Gastroesophageal sphincter (tissue), 4 donors: Measurements from ENCODE around the gene BTBD9. TPM values are rescaled to one million over a fixed set of nuclear protein-coding genes. Genes with fewer than 3 reads are reported as not detected.

Source experiments
- ATAC-seq: fragments of 150-250 bp; one replicate; pipeline ENCODE4 v1.9.1; 2016; ENCODE audit warnings: mild to moderate bottlenecking, moderate library complexity
- H3K27ac ChIP-seq, 4 donors: fragments of 200-600 bp; sonication (generic) in 3 of 4; 1 replicate in 3 of 4; 2 replicates in 1 of 4; pipeline ENCODE4 v1.5.1; 2016 to 2019
- H3K27me3 ChIP-seq: fragments of 200-600 bp; sonication (generic); one replicate; pipeline ENCODE4 v1.5.1; 2019
- H3K36me3 ChIP-seq, 2 donors: fragments of 200-600 bp; sonication (generic); one replicate each; pipeline ENCODE4 v1.5.1; 2019; ENCODE audit warnings: control low read depth in 1 of 2
- H3K4me1 ChIP-seq, 3 donors: fragments of 200-600 bp; sonication (generic); 1 replicate in 2 of 3; 2 replicates in 1 of 3; pipeline ENCODE4 v1.5.1; 2016 to 2019; ENCODE audit warnings: control low read depth in 2 of 3
- H3K4me3 ChIP-seq, 2 donors: fragments of 200-600 bp; sonication (generic); one replicate each; pipeline ENCODE4 v1.5.1; 2019; ENCODE audit warnings: mild to moderate bottlenecking in 1 of 2, moderate library complexity in 1 of 2
- H3K9me3 ChIP-seq, 3 donors: fragments of 200-600 bp; sonication (generic); one replicate each; pipeline ENCODE4 v1.5.1; 2017 to 2019; ENCODE audit warnings: control low read depth in 2 of 3
- EP300 ChIP-seq: sonication (generic); formaldehyde crosslinking; IDR thresholded peaks from one replicate; pipeline ENCODE4 v1.6.1; 2017; ENCODE audit warnings: antibody characterized with exemption, mild to moderate bottlenecking
- POLR2A ChIP-seq, 2 donors: fragments of 450-650 bp; IDR thresholded peaks; one replicate each; pipeline ENCODE4 v1.6.1; 2017; ENCODE audit warnings: antibody characterized with exemption in 2 of 2, mild to moderate bottlenecking in 2 of 2, moderate library complexity in 1 of 2
- POLR2AphosphoS5 ChIP-seq: sonication (generic); formaldehyde crosslinking; IDR thresholded peaks from one replicate; pipeline ENCODE4 v1.6.1; 2017; ENCODE audit warnings: antibody characterized with exemption
- WGBS, 2 donors: methylation state at CpG; one replicate each; pipeline ENCODE4 v1.1.5; 2018; ENCODE audit warnings: low coverage in 1 of 2; 5-methylcytosine and 5-hydroxymethylcytosine counted together
- total RNA-seq, 4 donors: library from RNA; depleted of rRNA; stranded (reverse); fragments of >200 nt; gene quantifications; one replicate each; pipeline ENCODE4 v1.1.0, GENCODE V29; 2016
- TF ChIP-seq, protein P1 (sequence below), 4 experiments: fragments of 200-600 bp in 2 of 4; fragments of 450-650 bp in 2 of 4; sonication (generic) in 1 of 4; IDR thresholded peaks; one replicate each; pipeline ENCODE4 v1.5.1; 2017 to 2019; ENCODE audit warnings: antibody characterized with exemption in 4 of 4, mild to moderate bottlenecking in 2 of 4, moderate library complexity in 2 of 4

Gene BTBD9
- total RNA-seq, 4 donors from 2014 or later = 11.3 to 18.9 (median 13.8) TPM

DNA sequence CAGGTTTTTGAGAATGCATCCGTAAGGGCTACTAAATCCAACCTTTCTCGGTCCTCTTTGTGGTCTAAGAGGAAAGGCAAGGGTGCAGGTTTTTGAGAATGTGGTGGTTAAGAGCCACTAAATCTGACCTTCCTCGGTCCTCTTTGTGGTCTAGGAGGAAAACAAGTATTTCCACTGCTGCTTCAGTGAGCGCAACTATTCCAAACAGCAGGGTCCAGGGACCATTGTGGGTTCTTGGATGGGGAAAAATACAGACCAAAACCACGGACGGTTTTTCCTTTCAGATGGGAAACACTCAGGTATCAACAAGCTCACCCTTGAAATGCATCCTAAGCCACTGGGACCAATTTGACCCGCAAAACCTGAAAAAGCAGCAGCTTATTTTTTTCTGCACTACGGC is 21.9 kb downstream of the BTBD9 start:
- TF ChIP-seq POLR2AphosphoS5 (no peak), POLR2A (IDR thresholded peaks at IDR 0.05) (no peak), EP300 (no peak)
- TF ChIP-seq, protein P1, sequence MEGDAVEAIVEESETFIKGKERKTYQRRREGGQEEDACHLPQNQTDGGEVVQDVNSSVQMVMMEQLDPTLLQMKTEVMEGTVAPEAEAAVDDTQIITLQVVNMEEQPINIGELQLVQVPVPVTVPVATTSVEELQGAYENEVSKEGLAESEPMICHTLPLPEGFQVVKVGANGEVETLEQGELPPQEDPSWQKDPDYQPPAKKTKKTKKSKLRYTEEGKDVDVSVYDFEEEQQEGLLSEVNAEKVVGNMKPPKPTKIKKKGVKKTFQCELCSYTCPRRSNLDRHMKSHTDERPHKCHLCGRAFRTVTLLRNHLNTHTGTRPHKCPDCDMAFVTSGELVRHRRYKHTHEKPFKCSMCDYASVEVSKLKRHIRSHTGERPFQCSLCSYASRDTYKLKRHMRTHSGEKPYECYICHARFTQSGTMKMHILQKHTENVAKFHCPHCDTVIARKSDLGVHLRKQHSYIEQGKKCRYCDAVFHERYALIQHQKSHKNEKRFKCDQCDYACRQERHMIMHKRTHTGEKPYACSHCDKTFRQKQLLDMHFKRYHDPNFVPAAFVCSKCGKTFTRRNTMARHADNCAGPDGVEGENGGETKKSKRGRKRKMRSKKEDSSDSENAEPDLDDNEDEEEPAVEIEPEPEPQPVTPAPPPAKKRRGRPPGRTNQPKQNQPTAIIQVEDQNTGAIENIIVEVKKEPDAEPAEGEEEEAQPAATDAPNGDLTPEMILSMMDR (IDR thresholded peaks at IDR 0.05) = no peak

DNA sequence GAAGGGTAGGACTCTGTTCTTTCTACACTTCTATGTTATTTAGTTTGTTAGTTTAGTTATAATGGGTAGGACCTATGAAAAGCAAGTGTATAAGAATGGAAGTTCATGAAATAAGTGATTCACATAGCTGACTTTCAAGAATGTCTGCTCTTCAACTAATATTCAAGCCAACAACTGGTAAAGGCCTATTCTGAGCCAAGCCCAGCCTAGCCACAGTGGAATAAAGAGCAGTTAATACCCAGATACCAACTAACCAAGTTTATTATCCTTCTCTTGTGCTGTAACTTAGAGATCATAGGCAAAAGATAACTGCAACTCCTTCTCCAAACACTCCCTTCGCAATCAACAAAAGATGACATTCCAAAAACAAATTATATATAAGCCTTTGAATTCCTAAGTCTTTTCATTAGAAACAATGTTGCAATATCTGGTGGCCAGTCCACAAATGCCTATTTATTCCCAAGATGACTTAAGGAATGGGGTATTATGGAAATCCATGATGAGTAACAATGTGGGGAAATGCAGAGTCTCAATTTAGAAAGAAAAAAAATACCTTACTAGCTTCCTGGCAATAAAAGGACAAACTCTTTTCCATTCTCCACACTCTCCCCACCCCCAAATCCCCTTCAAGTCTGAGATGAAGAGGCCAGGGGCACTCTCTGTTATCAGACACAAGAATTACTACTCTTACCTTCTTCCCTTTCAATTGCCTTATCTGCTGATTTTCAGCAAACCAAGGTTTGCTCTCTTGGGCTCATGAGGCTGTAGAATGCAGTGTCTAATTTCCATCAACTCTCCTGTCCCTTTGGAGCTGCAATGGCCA is 27.4 kb downstream of the BTBD9 start:
- TF ChIP-seq POLR2A (IDR thresholded peaks at IDR 0.05) (no peak), POLR2AphosphoS5 (peak; percentile 41)
- ATAC-seq = no peak

More for the DNA sequence above, 21.9 kb downstream of the BTBD9 start:
- Histone ChIP-seq H3K27me3 (no peaks in the 10 kb centered on the region), H3K9me3 (no peaks in the 10 kb centered on the region), H3K27ac (no peak overlapping the region), H3K4me3 (no peak overlapping the region), H3K36me3 (no peaks in the 10 kb centered on the region), H3K4me1 (peaks cover 0 to under 1% (median 0%) of the 10 kb centered on the region in 3 donors)
- no peak for ATAC-seq
- WGBS, 2 donors = 95 to 100% methylated on average over 4 to 8 of the region's 8 CpGs

GRCh38 chr6:38610050-38610625 is 29.6 kb downstream of the BTBD9 start:
- Histone ChIP-seq H3K27ac (no peak overlapping the region), H3K4me3 (no peak overlapping the region), H3K4me1 (peaks cover 0 to 30% (median 0%) of the 10 kb centered on the region in 3 donors), H3K27me3 (no peaks in the 10 kb centered on the region), H3K36me3 (no peaks in the 10 kb centered on the region), H3K9me3 (no peaks in the 10 kb centered on the region)
- 11 to 47% methylated on average over 2 to 6 of the region's 6 CpGs for WGBS, 2 donors
- ATAC-seq = no peak
- TF ChIP-seq, protein P1 (IDR thresholded peaks at IDR 0.05) = no peak
- TF ChIP-seq POLR2A (IDR thresholded peaks at IDR 0.05) (no peak), POLR2AphosphoS5 (no peak), EP300 (no peak)

More for the DNA sequence above, 27.4 kb downstream of the BTBD9 start:
- H3K4me3 ChIP-seq = no peak overlapping the region
- H3K4me1 ChIP-seq = peaks cover 0 to 30% (median 0%) of the 10 kb centered on the region in 3 donors
- no peaks in the 10 kb centered on the region for H3K9me3 ChIP-seq
- 90% methylated on average over 1 of the region's 1 CpG; no CpG with 5 or more reads in 1 of the 2 donors for WGBS, 2 donors
- no peaks in the 10 kb centered on the region for H3K27me3 ChIP-seq
- no peaks in the 10 kb centered on the region for H3K36me3 ChIP-seq
- H3K27ac ChIP-seq = no peak overlapping the region

GRCh38 chr6:38604700-38605099 is 35.0 kb downstream of the BTBD9 start:
- no peak for ATAC-seq
- Histone ChIP-seq H3K9me3 (no peaks in the 10 kb centered on the region), H3K4me3 (no peak overlapping the region), H3K36me3 (no peaks in the 10 kb centered on the region), H3K27ac (no peak overlapping the region), H3K4me1 (no peaks in the 10 kb centered on the region), H3K27me3 (no peaks in the 10 kb centered on the region)
- TF ChIP-seq, protein P1 (IDR thresholded peaks at IDR 0.05) = no peak
- no peak for TF ChIP-seq POLR2AphosphoS5
- no peak for TF ChIP-seq POLR2A (IDR thresholded peaks at IDR 0.05)
- TF ChIP-seq EP300 = no peak
- 51 to 83% methylated on average over 2 of the region's 2 CpGs for WGBS, 2 donors

GRCh38 chr6:38603966-38604365 is 35.8 kb downstream of the BTBD9 start:
- ATAC-seq = no peak
- 50 to 71% methylated on average over 3 of the region's 3 CpGs for WGBS, 2 donors
- no peak overlapping the region for H3K27ac ChIP-seq
- no peaks in the 10 kb centered on the region for H3K27me3 ChIP-seq
- TF ChIP-seq EP300 (no peak), POLR2A (IDR thresholded peaks at IDR 0.05) (no peak), POLR2AphosphoS5 (no peak)
- TF ChIP-seq, protein P1 (IDR thresholded peaks at IDR 0.05) = no peak
- H3K9me3 ChIP-seq = no peaks in the 10 kb centered on the region
- H3K4me1 ChIP-seq = no peaks in the 10 kb centered on the region
- H3K4me3 ChIP-seq = no peak overlapping the region
- H3K36me3 ChIP-seq = no peaks in the 10 kb centered on the region
